Neural cell (in vitro differentiated cells): ENCODE measurements around the gene DNAH3. TPM values are rescaled to one million over a fixed set of nuclear protein-coding genes. Genes with fewer than 3 reads are reported as not detected.

Source experiments
- H2AFZ ChIP-seq: fragments of 200-600, 300-800 bp; sonication (generic), shearing (Covaris generic); 2 replicates; pipeline ENCODE4 v1.6.0; 2014; ENCODE audit warnings: low read depth, mild to moderate bottlenecking, antibody characterized with exemption, low read length, moderate library complexity
- H3F3A ChIP-seq: fragments of 200-600 bp; shearing (Covaris generic); 2 replicates; pipeline ENCODE4 v1.6.1; 2016; ENCODE audit warnings: mild to moderate bottlenecking, moderate library complexity, mixed read lengths, antibody characterized with exemption, low read length; ENCODE audit not compliant: insufficient read depth, poor library complexity, severe bottlenecking
- H3K27ac ChIP-seq: fragments of 200-600, 300-800 bp; sonication (generic), shearing (Covaris generic); 2 replicates; pipeline ENCODE4 v1.5.1; 2014; ENCODE audit warnings: mild to moderate bottlenecking, low read length, moderate library complexity
- H3K27me3 ChIP-seq: fragments of 300-800, 200-600 bp; sonication (generic), shearing (Covaris generic); 2 replicates; pipeline ENCODE4 v1.6.0; 2014; ENCODE audit warnings: mild to moderate bottlenecking, low read depth, low read length, moderate library complexity; ENCODE audit not compliant: insufficient read depth
- H3K36me3 ChIP-seq: fragments of 300-800, 200-600 bp; sonication (generic), shearing (Covaris generic); 2 replicates; pipeline ENCODE4 v1.5.1; 2014; ENCODE audit warnings: mild to moderate bottlenecking, antibody characterized with exemption, low read length, moderate library complexity; ENCODE audit not compliant: insufficient read depth
- H3K4me2 ChIP-seq: fragments of 300-800, 200-600 bp; sonication (generic), shearing (Covaris generic); 2 replicates; pipeline ENCODE4 v1.6.0; 2014; ENCODE audit warnings: mild to moderate bottlenecking, low read length
- H3K4me3 ChIP-seq: fragments of 300-800, 200-600 bp; sonication (generic), shearing (Covaris generic); 2 replicates; pipeline ENCODE4 v1.5.1; 2014; ENCODE audit warnings: mild to moderate bottlenecking, low read length, moderate library complexity
- H3K79me2 ChIP-seq: fragments of 200-600 bp; shearing (Covaris generic); replicated peaks from 2 replicates; pipeline ENCODE4 v1.6.0; 2014; ENCODE audit warnings: mild to moderate bottlenecking, low read length, moderate library complexity; ENCODE audit not compliant: insufficient read depth
- H3K9ac ChIP-seq: fragments of 300-800, 200-600 bp; sonication (generic), shearing (Covaris generic); 2 replicates; pipeline ENCODE4 v1.6.1; 2016; ENCODE audit warnings: mild to moderate bottlenecking, low read length, mixed read lengths
- H3K9me2 ChIP-seq: fragments of 200-600 bp; shearing (Covaris generic); 2 replicates; pipeline ENCODE4 v1.6.1; 2016; ENCODE audit warnings: mild to moderate bottlenecking, low read length, mixed read lengths; ENCODE audit not compliant: insufficient read depth
- H3K9me3 ChIP-seq: fragments of 200-600, 300-800 bp; sonication (generic), shearing (Covaris generic); 2 replicates; pipeline ENCODE4 v1.6.1; 2016; ENCODE audit warnings: mild to moderate bottlenecking, mixed run types, low read length, moderate library complexity, mixed read lengths
- H4K20me1 ChIP-seq: fragments of 200-600 bp; shearing (Covaris generic); 2 replicates; pipeline ENCODE4 v1.6.1; 2016; ENCODE audit warnings: mild to moderate bottlenecking, mixed run types; ENCODE audit not compliant: insufficient read depth
- EP300 ChIP-seq: fragments of 450-650 bp; conservative IDR thresholded peaks from 2 replicates; pipeline ENCODE4 v1.6.1; 2014; ENCODE audit warnings: antibody characterized with exemption, mild to moderate bottlenecking, moderate library complexity; ENCODE audit not compliant: poor library complexity, severe bottlenecking
- EZH2 ChIP-seq: fragments of 200-600, 300-800 bp; shearing (Covaris generic), sonication (generic); IDR thresholded peaks from 2 replicates; pipeline ENCODE4 v1.6.1; 2014; ENCODE audit warnings: antibody characterized with exemption, low read length, borderline replicate concordance, mild to moderate bottlenecking; ENCODE audit not compliant: insufficient read depth, poor library complexity, severe bottlenecking
- MXI1 ChIP-seq: fragments of 450-650 bp; conservative IDR thresholded peaks from 2 replicates; pipeline ENCODE4 v1.6.1; 2014; ENCODE audit warnings: antibody characterized with exemption, mild to moderate bottlenecking; ENCODE audit not compliant: poor library complexity, severe bottlenecking
- POLR2AphosphoS5 ChIP-seq: IDR thresholded peaks from 2 replicates; pipeline ENCODE4 v1.6.1; 2012
- RAD21 ChIP-seq: fragments of 450-650 bp; conservative IDR thresholded peaks from 2 replicates; pipeline ENCODE4 v1.6.1; 2014; ENCODE audit warnings: antibody characterized with exemption, mild to moderate bottlenecking, moderate library complexity
- SMC3 ChIP-seq: fragments of 450-650 bp; conservative IDR thresholded peaks from 2 replicates; pipeline ENCODE4 v1.6.1; 2014; ENCODE audit warnings: antibody characterized with exemption, mild to moderate bottlenecking, moderate library complexity; ENCODE audit not compliant: poor library complexity
- TAF1 ChIP-seq: IDR thresholded peaks from 2 replicates; pipeline ENCODE4 v1.6.1; 2012; ENCODE audit warnings: low read depth
- polyA plus RNA-seq: library from polyadenylated mRNA; depleted of rRNA; stranded (reverse); fragments of >200 nt; gene quantifications from 2 replicates; pipeline ENCODE4 v1.2.3, GENCODE V29; 2014
- TF ChIP-seq, protein P1 (sequence below): fragments of 450-650 bp; IDR thresholded peaks from 2 replicates; pipeline ENCODE4 v1.5.1; 2014; ENCODE audit warnings: antibody characterized with exemption, mild to moderate bottlenecking, moderate library complexity; ENCODE audit not compliant: poor library complexity, severe bottlenecking
- TF ChIP-seq, protein P2 (sequence below): IDR thresholded peaks from 2 replicates; pipeline ENCODE4 v1.6.1; 2012; ENCODE audit warnings: borderline replicate concordance

Gene DNAH3
- polyA plus RNA-seq, 1 donor from 2014 or later: 0.06 TPM

DNA sequence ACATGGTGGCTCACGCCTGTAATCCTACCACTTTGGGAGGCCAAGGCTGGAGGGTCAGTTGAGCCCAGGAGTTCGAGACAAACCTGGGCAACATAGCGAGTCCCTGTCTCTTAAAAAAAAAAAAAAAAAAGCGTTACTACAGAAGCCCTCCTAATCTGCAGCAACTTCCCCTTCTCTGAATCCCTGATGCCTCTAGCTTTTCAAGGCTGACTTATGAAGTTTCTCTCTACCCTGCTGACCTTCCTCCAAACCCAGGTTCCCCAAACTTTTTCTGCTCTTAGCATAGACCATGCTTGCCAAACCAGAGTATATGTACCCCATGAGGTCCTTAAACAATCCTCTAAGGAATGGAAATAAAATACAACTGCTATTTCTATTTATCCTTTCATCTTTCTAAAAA lies 233.7 kb downstream of the DNAH3 start:
- no peak overlapping the region for H3K27ac ChIP-seq
- no peak overlapping the region for H3K9ac ChIP-seq
- H2AFZ ChIP-seq: no peak overlapping the region
- no peaks in the 10 kb centered on the region for H3K36me3 ChIP-seq
- no peak overlapping the region for H3K4me2 ChIP-seq
- no peaks in the 10 kb centered on the region for H3F3A ChIP-seq
- H3K79me2 ChIP-seq: no peaks in the 10 kb centered on the region
- no peaks in the 10 kb centered on the region for H3K27me3 ChIP-seq
- H4K20me1 ChIP-seq: no peaks in the 10 kb centered on the region
- H3K9me3 ChIP-seq: no peaks in the 10 kb centered on the region
- no peak for TF ChIP-seq EP300
- H3K9me2 ChIP-seq: no peaks in the 10 kb centered on the region
- H3K4me3 ChIP-seq: no peak overlapping the region

GRCh38 chr16:20916289-20916688 lies 234.4 kb downstream of the DNAH3 start:
- Histone ChIP-seq H3K9ac (no peak overlapping the region), H4K20me1 (no peaks in the 10 kb centered on the region), H3K36me3 (no peaks in the 10 kb centered on the region), H3K4me2 (no peak overlapping the region), H2AFZ (no peak overlapping the region), H3K27me3 (no peaks in the 10 kb centered on the region), H3F3A (no peaks in the 10 kb centered on the region), H3K27ac (no peak overlapping the region), H3K4me3 (no peak overlapping the region), H3K9me2 (no peaks in the 10 kb centered on the region), H3K9me3 (no peaks in the 10 kb centered on the region), H3K79me2 (no peaks in the 10 kb centered on the region)
- TF ChIP-seq, protein P1, sequence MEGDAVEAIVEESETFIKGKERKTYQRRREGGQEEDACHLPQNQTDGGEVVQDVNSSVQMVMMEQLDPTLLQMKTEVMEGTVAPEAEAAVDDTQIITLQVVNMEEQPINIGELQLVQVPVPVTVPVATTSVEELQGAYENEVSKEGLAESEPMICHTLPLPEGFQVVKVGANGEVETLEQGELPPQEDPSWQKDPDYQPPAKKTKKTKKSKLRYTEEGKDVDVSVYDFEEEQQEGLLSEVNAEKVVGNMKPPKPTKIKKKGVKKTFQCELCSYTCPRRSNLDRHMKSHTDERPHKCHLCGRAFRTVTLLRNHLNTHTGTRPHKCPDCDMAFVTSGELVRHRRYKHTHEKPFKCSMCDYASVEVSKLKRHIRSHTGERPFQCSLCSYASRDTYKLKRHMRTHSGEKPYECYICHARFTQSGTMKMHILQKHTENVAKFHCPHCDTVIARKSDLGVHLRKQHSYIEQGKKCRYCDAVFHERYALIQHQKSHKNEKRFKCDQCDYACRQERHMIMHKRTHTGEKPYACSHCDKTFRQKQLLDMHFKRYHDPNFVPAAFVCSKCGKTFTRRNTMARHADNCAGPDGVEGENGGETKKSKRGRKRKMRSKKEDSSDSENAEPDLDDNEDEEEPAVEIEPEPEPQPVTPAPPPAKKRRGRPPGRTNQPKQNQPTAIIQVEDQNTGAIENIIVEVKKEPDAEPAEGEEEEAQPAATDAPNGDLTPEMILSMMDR: no peak
- TF ChIP-seq MXI1 (no peak), RAD21 (no peak), TAF1 (no peak), EZH2 (no peak), POLR2AphosphoS5 (no peak), SMC3 (no peak), EP300 (no peak)
- TF ChIP-seq, protein P2, sequence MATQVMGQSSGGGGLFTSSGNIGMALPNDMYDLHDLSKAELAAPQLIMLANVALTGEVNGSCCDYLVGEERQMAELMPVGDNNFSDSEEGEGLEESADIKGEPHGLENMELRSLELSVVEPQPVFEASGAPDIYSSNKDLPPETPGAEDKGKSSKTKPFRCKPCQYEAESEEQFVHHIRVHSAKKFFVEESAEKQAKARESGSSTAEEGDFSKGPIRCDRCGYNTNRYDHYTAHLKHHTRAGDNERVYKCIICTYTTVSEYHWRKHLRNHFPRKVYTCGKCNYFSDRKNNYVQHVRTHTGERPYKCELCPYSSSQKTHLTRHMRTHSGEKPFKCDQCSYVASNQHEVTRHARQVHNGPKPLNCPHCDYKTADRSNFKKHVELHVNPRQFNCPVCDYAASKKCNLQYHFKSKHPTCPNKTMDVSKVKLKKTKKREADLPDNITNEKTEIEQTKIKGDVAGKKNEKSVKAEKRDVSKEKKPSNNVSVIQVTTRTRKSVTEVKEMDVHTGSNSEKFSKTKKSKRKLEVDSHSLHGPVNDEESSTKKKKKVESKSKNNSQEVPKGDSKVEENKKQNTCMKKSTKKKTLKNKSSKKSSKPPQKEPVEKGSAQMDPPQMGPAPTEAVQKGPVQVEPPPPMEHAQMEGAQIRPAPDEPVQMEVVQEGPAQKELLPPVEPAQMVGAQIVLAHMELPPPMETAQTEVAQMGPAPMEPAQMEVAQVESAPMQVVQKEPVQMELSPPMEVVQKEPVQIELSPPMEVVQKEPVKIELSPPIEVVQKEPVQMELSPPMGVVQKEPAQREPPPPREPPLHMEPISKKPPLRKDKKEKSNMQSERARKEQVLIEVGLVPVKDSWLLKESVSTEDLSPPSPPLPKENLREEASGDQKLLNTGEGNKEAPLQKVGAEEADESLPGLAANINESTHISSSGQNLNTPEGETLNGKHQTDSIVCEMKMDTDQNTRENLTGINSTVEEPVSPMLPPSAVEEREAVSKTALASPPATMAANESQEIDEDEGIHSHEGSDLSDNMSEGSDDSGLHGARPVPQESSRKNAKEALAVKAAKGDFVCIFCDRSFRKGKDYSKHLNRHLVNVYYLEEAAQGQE: no peak

DNA sequence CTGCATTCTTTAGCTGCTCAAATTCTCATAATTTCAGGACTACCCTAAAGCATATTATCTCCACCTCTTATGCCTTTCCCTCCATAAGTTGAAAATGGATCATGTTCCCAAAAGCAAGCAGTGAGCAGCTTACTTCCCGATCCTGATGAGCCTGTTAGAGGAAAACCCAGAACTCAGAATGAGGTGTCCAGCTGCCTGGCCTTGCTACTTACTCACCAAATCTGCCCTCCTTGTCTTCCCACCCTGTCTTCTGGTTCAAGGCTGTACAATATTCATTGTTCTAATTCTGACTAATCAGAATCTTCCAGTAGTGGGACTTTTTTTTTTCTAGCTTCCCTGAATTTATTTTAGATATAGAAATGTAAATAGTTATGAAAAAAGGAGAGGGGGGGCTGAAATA lies 239.3 kb downstream of the DNAH3 start:
- Histone ChIP-seq H3F3A (no peaks in the 10 kb centered on the region), H2AFZ (no peak overlapping the region), H3K36me3 (no peaks in the 10 kb centered on the region), H3K4me2 (no peak overlapping the region), H3K79me2 (no peaks in the 10 kb centered on the region), H3K9me2 (no peaks in the 10 kb centered on the region), H4K20me1 (no peaks in the 10 kb centered on the region), H3K27me3 (no peaks in the 10 kb centered on the region), H3K9ac (no peak overlapping the region), H3K4me3 (no peak overlapping the region), H3K9me3 (no peaks in the 10 kb centered on the region), H3K27ac (no peak overlapping the region)
- TF ChIP-seq RAD21 (no peak), EP300 (no peak), SMC3 (no peak), EZH2 (no peak), POLR2AphosphoS5 (no peak), MXI1 (no peak), TAF1 (no peak)
- TF ChIP-seq, protein P2: no peak
- TF ChIP-seq, protein P1: no peak
